HepG2 (cell line): ENCODE results near the gene CNTN2.

Experiments used
- CREM ChIP-seq, 2 experiments: sonication (generic) in 1 of 2; formaldehyde crosslinking in 1 of 2; IDR thresholded peaks; 2 replicates each; pipeline versions ENCODE4 v1.4.0 to v1.6.1; 2016 to 2020; ENCODE audit warnings: antibody characterized with exemption in 1 of 2, mild to moderate bottlenecking in 1 of 2, missing genetic modification reagents in 1 of 2
- EZH2 ChIP-seq: conservative IDR thresholded peaks from 2 replicates; pipeline ENCODE4 v1.6.1; 2012; ENCODE audit warnings: mild to moderate bottlenecking, low read depth, low read length, moderate library complexity
- MAX ChIP-seq: IDR thresholded peaks from 2 replicates; pipeline ENCODE4 v1.6.1; 2012; ENCODE audit warnings: inconsistent platforms
- NCOA1 ChIP-seq: sonication (generic); formaldehyde crosslinking; IDR thresholded peaks from 2 replicates; pipeline ENCODE4 v1.9.0; 2021; ENCODE audit warnings: missing genetic modification reagents
- PAX8 ChIP-seq: sonication (generic); formaldehyde crosslinking; IDR thresholded peaks from 2 replicates; pipeline ENCODE4 v1.8.0; 2022; ENCODE audit warnings: mild to moderate bottlenecking, missing genetic modification reagents, borderline replicate concordance
- POLR2A ChIP-seq, 2 experiments: IDR thresholded peaks; 2 replicates each; pipeline ENCODE4 v1.6.1; 2011; ENCODE audit warnings: low read depth in 2 of 2, low read length in 2 of 2, mild to moderate bottlenecking in 1 of 2, moderate library complexity in 1 of 2; ENCODE audit not compliant: insufficient read depth in 1 of 2
- POLR2AphosphoS5 ChIP-seq: IDR thresholded peaks from 2 replicates; pipeline ENCODE4 v1.6.1; 2012; ENCODE audit warnings: low read depth, low read length
- ZBTB38 ChIP-seq: sonication (generic); formaldehyde crosslinking; IDR thresholded peaks from 2 replicates; pipeline ENCODE4 v1.5.1; 2020; ENCODE audit warnings: mild to moderate bottlenecking, missing genetic modification reagents
- ZNF292 ChIP-seq: sonication (generic); formaldehyde crosslinking; IDR thresholded peaks from 2 replicates; pipeline ENCODE4 v1.8.1; 2022; ENCODE audit warnings: mild to moderate bottlenecking, low read depth, missing genetic modification reagents, borderline replicate concordance
- ZNF644 ChIP-seq: IDR thresholded peaks from 2 replicates; pipeline ENCODE4 v1.6.1; 2016; ENCODE audit warnings: low read depth
- ZNF788 ChIP-seq: sonication (generic); formaldehyde crosslinking; IDR thresholded peaks from 2 replicates; pipeline ENCODE4 v1.5.0; 2020; ENCODE audit warnings: mild to moderate bottlenecking, missing genetic modification reagents, borderline replicate concordance
- TF ChIP-seq, protein P1 (sequence below): sonication (generic); formaldehyde crosslinking; IDR thresholded peaks from 2 replicates; pipeline ENCODE4 v1.5.0; 2020; ENCODE audit warnings: mild to moderate bottlenecking, missing genetic modification reagents, moderate library complexity

GRCh38 chr1:205030896-205031295, 12.1 kb upstream of the CNTN2 start:
- TF ChIP-seq PAX8, result no peak
- no peak for TF ChIP-seq MAX
- no peak for TF ChIP-seq ZNF292 (CRISPR knock-in tag)
- no peak for TF ChIP-seq NCOA1
- TF ChIP-seq, protein P1, sequence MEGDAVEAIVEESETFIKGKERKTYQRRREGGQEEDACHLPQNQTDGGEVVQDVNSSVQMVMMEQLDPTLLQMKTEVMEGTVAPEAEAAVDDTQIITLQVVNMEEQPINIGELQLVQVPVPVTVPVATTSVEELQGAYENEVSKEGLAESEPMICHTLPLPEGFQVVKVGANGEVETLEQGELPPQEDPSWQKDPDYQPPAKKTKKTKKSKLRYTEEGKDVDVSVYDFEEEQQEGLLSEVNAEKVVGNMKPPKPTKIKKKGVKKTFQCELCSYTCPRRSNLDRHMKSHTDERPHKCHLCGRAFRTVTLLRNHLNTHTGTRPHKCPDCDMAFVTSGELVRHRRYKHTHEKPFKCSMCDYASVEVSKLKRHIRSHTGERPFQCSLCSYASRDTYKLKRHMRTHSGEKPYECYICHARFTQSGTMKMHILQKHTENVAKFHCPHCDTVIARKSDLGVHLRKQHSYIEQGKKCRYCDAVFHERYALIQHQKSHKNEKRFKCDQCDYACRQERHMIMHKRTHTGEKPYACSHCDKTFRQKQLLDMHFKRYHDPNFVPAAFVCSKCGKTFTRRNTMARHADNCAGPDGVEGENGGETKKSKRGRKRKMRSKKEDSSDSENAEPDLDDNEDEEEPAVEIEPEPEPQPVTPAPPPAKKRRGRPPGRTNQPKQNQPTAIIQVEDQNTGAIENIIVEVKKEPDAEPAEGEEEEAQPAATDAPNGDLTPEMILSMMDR, result no peak
- no peak for TF ChIP-seq ZNF644 (CRISPR knock-in tag)
- no peak for TF ChIP-seq POLR2A (IDR thresholded peaks at IDR 0.05; ENCODE audit: insufficient read depth in 1 of 2, low read depth in 2 of 2, low read length in 2 of 2)
- no peak for TF ChIP-seq CREM (IDR thresholded peaks at IDR 0.05)
- no peak for TF ChIP-seq CREM (CRISPR knock-in tag; IDR thresholded peaks at IDR 0.05)
- TF ChIP-seq EZH2, result no peak
- no peak for TF ChIP-seq POLR2AphosphoS5
- no peak for TF ChIP-seq ZNF788 (CRISPR knock-in tag)
- no peak for TF ChIP-seq ZBTB38 (CRISPR knock-in tag)
